Measurements from ENCODE around the gene NEURL4. TPM values are rescaled to one million over a fixed set of nuclear protein-coding genes. Genes with fewer than 3 reads are reported as not detected.
A peak's percentile ranks its signal among the peaks of the same experiment; 100 is the strongest.

The NEURL4 gene
- total RNA-seq, 2 donors from 2014 or later, result 15.7 to 36.0 TPM

GRCh38 chr17:7308625-7309433 lies 20.3 kb downstream of the NEURL4 start:
- DNase-seq (ENCODE audit: low spot score), result peak; percentile 88
- H3K27ac ChIP-seq, result peak overlapping the region; percentile 97 to 99
- peaks cover 11% of the 10 kb centered on the region for H3K4me1 ChIP-seq (replicated peaks)
- H3K9me3 ChIP-seq, result no peaks in the 10 kb centered on the region
- peak overlapping the region; percentile 99 for H3K4me3 ChIP-seq
- under 1% methylated on average over 14 of the region's 14 CpGs for WGBS
- H3K27me3 ChIP-seq (replicated peaks; ENCODE audit: insufficient read depth), result no peaks in the 10 kb centered on the region
- TF ChIP-seq POLR2AphosphoS5 (IDR thresholded peaks at IDR 0.05) (peak; percentile 98), POLR2A (IDR thresholded peaks at IDR 0.05) (peak; percentile 70), CTCF (IDR thresholded peaks at IDR 0.05) (peak in 1 of 4 experiments; percentile 10)
- intact Hi-C loops (cut with DNase I), result no loop called here
- H3K36me3 ChIP-seq, result peaks cover 8 to 12% of the 10 kb centered on the region in 2 donors

DNA sequence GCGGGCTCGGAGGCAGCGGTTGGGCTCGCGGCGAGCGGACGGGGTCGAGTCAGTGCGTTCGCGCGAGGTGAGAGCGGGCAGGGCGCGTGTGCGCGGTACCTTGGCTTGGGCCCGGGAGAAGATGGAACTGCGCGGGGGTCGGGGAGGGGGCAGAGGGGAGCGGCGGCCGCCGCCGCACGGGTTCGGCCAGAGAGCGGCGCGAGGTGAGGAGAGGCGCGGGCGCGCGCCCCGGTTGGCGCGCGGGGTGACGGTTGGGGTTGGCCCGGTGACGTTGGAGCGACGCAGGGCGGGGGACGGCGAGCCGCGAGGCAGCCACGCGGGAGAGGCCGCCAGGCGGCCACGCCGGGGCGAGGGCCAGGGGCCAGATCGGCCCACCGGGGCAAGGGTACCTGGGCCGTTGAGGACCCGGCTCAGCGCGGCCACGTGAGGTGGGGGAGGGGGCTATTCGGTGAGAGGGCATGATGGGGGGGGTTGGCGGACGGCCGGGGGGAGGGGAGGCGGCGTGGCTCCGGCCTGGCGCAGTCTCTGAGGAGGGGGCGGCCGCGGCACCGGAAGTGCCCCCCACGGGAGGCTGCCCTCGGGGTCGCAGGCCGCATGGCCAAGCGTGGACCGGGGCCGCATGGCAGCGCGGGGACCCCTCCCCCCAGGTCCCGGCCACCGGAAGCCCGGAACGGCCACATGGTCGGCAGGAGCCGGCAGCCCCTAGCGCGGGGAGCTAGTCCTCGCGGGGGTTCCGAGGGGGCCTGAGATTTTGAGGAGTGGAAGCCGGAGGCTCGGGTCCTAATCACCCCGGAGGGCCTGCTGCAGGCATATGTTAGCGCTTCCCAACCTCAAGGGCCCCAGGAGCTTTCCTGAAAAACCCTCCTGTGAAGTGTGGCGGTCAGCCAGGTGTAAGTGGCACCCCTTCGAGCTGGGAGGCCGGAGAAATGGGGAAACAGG lies 21.2 kb downstream of the NEURL4 start:
- peaks cover 8 to 12% of the 10 kb centered on the region in 2 donors for H3K36me3 ChIP-seq
- TF ChIP-seq CTCF (IDR thresholded peaks at IDR 0.05) (no peak), POLR2A (IDR thresholded peaks at IDR 0.05) (no peak), POLR2AphosphoS5 (IDR thresholded peaks at IDR 0.05) (no peak)
- H3K27me3 ChIP-seq (replicated peaks; ENCODE audit: insufficient read depth), result no peaks in the 10 kb centered on the region
- H3K4me1 ChIP-seq (replicated peaks), result peaks cover 8% of the 10 kb centered on the region
- DNase-seq (ENCODE audit: low spot score), result no peak
- H3K4me3 ChIP-seq, result peak overlapping the region; percentile 99
- under 1% methylated on average over 85 of the region's 104 CpGs for WGBS
- no peaks in the 10 kb centered on the region for H3K9me3 ChIP-seq
- peak overlapping the region; percentile 97 to 99 for H3K27ac ChIP-seq
- intact Hi-C loops (cut with DNase I), result no loop called here

GRCh38 chr17:7306911-7307685 lies 22.0 kb downstream of the NEURL4 start, which contains the start of gene EIF5A:
Gene EIF5A, plus strand, starts transcription at chr17:7307628. Its CDS starts 2,008 bp downstream, at chr17:7309636.
- Histone ChIP-seq H3K27me3 (replicated peaks; ENCODE audit: insufficient read depth) (no peaks in the 10 kb centered on the region), H3K27ac (peak within 1 kb of the TSS; percentile 97 to 99), H3K36me3 (peaks cover 0 to 5% of the 10 kb centered on the region in 2 donors), H3K4me1 (replicated peaks) (peaks cover 8% of the 10 kb centered on the region), H3K9me3 (no peaks in the 10 kb centered on the region), H3K4me3 (peak within 1 kb of the TSS; percentile 99)
- TF ChIP-seq POLR2AphosphoS5 (IDR thresholded peaks at IDR 0.05) (peak; percentile 99), CTCF (IDR thresholded peaks at IDR 0.05) (peak in 1 of 4 experiments; percentile 23), POLR2A (IDR thresholded peaks at IDR 0.05) (peak; percentile 94)
- under 1% methylated on average over 64 of the region's 64 CpGs for WGBS
- intact Hi-C loops (cut with DNase I), result no loop called here
- peak; percentile 99 for DNase-seq (ENCODE audit: low spot score)

DNA sequence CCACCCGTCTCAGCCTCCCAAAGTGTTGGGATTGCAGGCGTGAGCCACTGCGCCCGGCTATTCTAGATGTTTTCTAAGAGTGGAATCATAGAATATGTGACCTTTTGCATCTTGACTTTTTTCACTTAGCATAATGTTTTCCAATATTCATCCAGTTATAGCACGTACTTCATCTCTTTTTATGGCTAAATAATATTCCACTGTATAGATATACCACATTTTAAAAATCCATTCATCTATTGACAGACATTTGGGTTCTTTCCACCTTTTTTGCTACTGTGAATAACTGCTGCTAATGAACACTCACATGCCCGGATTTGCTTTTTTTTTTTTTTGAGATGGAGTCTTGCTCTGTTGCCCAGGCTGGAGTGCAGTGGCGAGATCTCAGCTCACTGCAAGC lies 25.0 kb downstream of the NEURL4 start:
- intact Hi-C loops (cut with DNase I), result no loop called here
- TF ChIP-seq CTCF (IDR thresholded peaks at IDR 0.05) (no peak), POLR2A (IDR thresholded peaks at IDR 0.05) (no peak), POLR2AphosphoS5 (IDR thresholded peaks at IDR 0.05) (no peak)
- Histone ChIP-seq H3K36me3 (no peaks in the 10 kb centered on the region), H3K27ac (no peak overlapping the region), H3K4me3 (no peak overlapping the region), H3K9me3 (no peaks in the 10 kb centered on the region), H3K27me3 (replicated peaks; ENCODE audit: insufficient read depth) (no peaks in the 10 kb centered on the region), H3K4me1 (replicated peaks) (no peaks in the 10 kb centered on the region)
- DNase-seq (ENCODE audit: low spot score), result no peak
- WGBS, result 94% methylated on average over 7 of the region's 7 CpGs

Data from prostate gland (tissue), 2 donors.